Caco-2 (cell line): ENCODE measurements around the gene DTX3. TPM values are rescaled to one million over a fixed set of nuclear protein-coding genes. Genes with fewer than 3 reads are reported as not detected.

ENCODE experiments used
- BruUV-seq: library from RNA; stranded (reverse); fragments of 400-500 nt; replicated peaks from 2 replicates; lab custom pipeline; 2021; lab: Mats Ljungman, UMichigan
- CTCF ChIA-PET: fragments of 300-600 bp; sonication (Branson Sonifier 250); formaldehyde crosslinking; loops from one replicate; lab custom pipeline; 2022; ENCODE audit warnings: antibody characterized with exemption; lab: Charles Lee
- POLR2A ChIA-PET: fragments of 300-600 bp; sonication (Branson Sonifier 250); formaldehyde crosslinking; loops from one replicate; lab custom pipeline; 2022; ENCODE audit warnings: antibody characterized with exemption; lab: Charles Lee
- DNase-seq, 2 experiments: peaks; one replicate each; pipeline versions ENCODE4 v3.0.0 to v3.0.0-alpha.2; 2020 to 2022
- H3K27me3 ChIP-seq: replicated peaks from 2 replicates; pipeline ENCODE4 v1.6.0; 2011; ENCODE audit warnings: low read length; ENCODE audit not compliant: control insufficient read depth, insufficient read depth
- H3K36me3 ChIP-seq: 2 replicates; pipeline ENCODE4 v1.5.1; 2011; ENCODE audit warnings: low read length; ENCODE audit not compliant: control insufficient read depth, insufficient read depth
- H3K4me1 ChIP-seq: fragments of 250-450 bp; sonication (Bioruptor Pico); 2 replicates; pipeline ENCODE4 v1.5.1; 2020; ENCODE audit warnings: mild to moderate bottlenecking
- H3K4me3 ChIP-seq: 2 replicates; pipeline ENCODE4 v1.5.1; 2011; ENCODE audit warnings: low read depth, mild to moderate bottlenecking, control low read depth, low read length
- H3K9me3 ChIP-seq: fragments of 250-450 bp; sonication (Bioruptor Pico); 2 replicates; pipeline ENCODE4 v1.5.1; 2020; ENCODE audit warnings: mild to moderate bottlenecking, moderate library complexity
- H3K27ac Mint-ChIP-seq: one replicate; pipeline ENCODE4 v1.8.0; 2022; ENCODE audit warnings: mixed read lengths; ENCODE audit not compliant: unreplicated experiment
- H3K27me3 Mint-ChIP-seq: one replicate; pipeline ENCODE4 v1.8.0; 2022; ENCODE audit warnings: mixed read lengths; ENCODE audit not compliant: insufficient read depth, unreplicated experiment
- H3K36me3 Mint-ChIP-seq: one replicate; pipeline ENCODE4 v1.8.0; 2022; ENCODE audit warnings: mild to moderate bottlenecking, mixed read lengths; ENCODE audit not compliant: insufficient read depth, unreplicated experiment
- H3K4me1 Mint-ChIP-seq: one replicate; pipeline ENCODE4 v1.8.0; 2022; ENCODE audit warnings: low read depth, mixed read lengths; ENCODE audit not compliant: unreplicated experiment
- H3K4me3 Mint-ChIP-seq: one replicate; pipeline ENCODE4 v1.8.0; 2022; ENCODE audit warnings: mild to moderate bottlenecking, moderate library complexity, mixed read lengths; ENCODE audit not compliant: unreplicated experiment
- H3K9me3 Mint-ChIP-seq: one replicate; pipeline ENCODE4 v1.8.0; 2022; ENCODE audit warnings: mixed read lengths; ENCODE audit not compliant: unreplicated experiment
- CTCF ChIP-seq, 2 experiments: fragments of 200-600 bp in 1 of 2; IDR thresholded peaks; 1 replicate in 1 of 2; 2 replicates in 1 of 2; pipeline versions ENCODE4 v1.5.1 to v1.8.0; 2011 to 2022; ENCODE audit warnings: antibody characterized with exemption in 1 of 2, control low read depth in 1 of 2, inconsistent platforms in 1 of 2, low read depth in 1 of 2, low read length in 1 of 2, mild to moderate bottlenecking in 1 of 2, moderate library complexity in 1 of 2; ENCODE audit not compliant: insufficient read depth in 1 of 2, severe bottlenecking in 1 of 2, unreplicated experiment in 1 of 2
- intact Hi-C: fragments of 100-400 bp; cut with micrococcal nuclease; formaldehyde crosslinking; loops from one replicate; pipeline ENCODE4 v1.10.0; 2022; ENCODE audit not compliant: unreplicated experiment
- total RNA-seq: library from RNA; stranded (reverse); gene quantifications from 2 replicates; pipeline ENCODE4 v1.2.3, GENCODE V29; 2022

The DTX3 gene
- total RNA-seq, 1 experiment from 2014 or later = 20.4 TPM

- Mint-ChIP-seq H3K4me3 (no peak overlapping the region), H3K9me3 (no peaks in the 10 kb centered on the region), H3K4me1 (peaks cover 16% of the 10 kb centered on the region), H3K36me3 (no peaks in the 10 kb centered on the region), H3K27ac (no peak overlapping the region), H3K27me3 (peaks cover 4% of the 10 kb centered on the region)
- Histone ChIP-seq H3K4me3 (no peak overlapping the region), H3K36me3 (no peaks in the 10 kb centered on the region), H3K27me3 (no peaks in the 10 kb centered on the region), H3K9me3 (no peaks in the 10 kb centered on the region), H3K4me1 (peaks cover 13% of the 10 kb centered on the region)
- intact Hi-C loops = loop anchor here (5.0 kb wide), 1 partner anchor 110 kb away; the partner anchor contains the start of gene OS9
- no peak for DNase-seq
- TF ChIP-seq CTCF (IDR thresholded peaks at IDR 0.05; ENCODE audit: insufficient read depth in 1 of 2, low read depth in 1 of 2, low read length in 1 of 2, severe bottlenecking in 1 of 2, unreplicated experiment in 1 of 2) = no peak
- POLR2A ChIA-PET = no interaction called here
- CTCF ChIA-PET = interaction anchor here (1.0 to 2.3 kb wide), 6 partner anchors 9 to 144 kb away, joined by 3 to 16 read pairs (median 9); no protein-coding TSS in a partner anchor
- no TSS peak for BruUV-seq
These were observed 22.2 kb upstream of the DTX3 start for GRCh38 chr12:57582440-57582839.

- POLR2A ChIA-PET = interaction anchor here (0.6 kb wide), 1 partner anchor 1489 kb away, joined by 5 read pairs; no protein-coding TSS in a partner anchor
- CTCF ChIA-PET = interaction anchor here (0.6 to 2.3 kb wide), 26 partner anchors 8 to 358 kb away, joined by 3 to 20 read pairs (median 4); partner anchors contain the start of genes ARHGEF25, ATP23, B4GALNT1 and OS9
- Histone ChIP-seq H3K27me3 (no peaks in the 10 kb centered on the region), H3K4me3 (no peak overlapping the region), H3K36me3 (no peaks in the 10 kb centered on the region), H3K4me1 (peaks cover 13% of the 10 kb centered on the region), H3K9me3 (no peaks in the 10 kb centered on the region)
- Mint-ChIP-seq H3K27ac (no peak overlapping the region), H3K4me3 (no peak overlapping the region), H3K9me3 (no peaks in the 10 kb centered on the region), H3K4me1 (peaks cover 16% of the 10 kb centered on the region), H3K27me3 (peaks cover 4% of the 10 kb centered on the region), H3K36me3 (no peaks in the 10 kb centered on the region)
- no TSS peak for BruUV-seq
- TF ChIP-seq CTCF (IDR thresholded peaks at IDR 0.05; ENCODE audit: insufficient read depth in 1 of 2, low read depth in 1 of 2, low read length in 1 of 2, severe bottlenecking in 1 of 2, unreplicated experiment in 1 of 2) = peak; percentile 94 to 96
- DNase-seq = peak; percentile 80 to 83
- intact Hi-C loops = loop anchor here (1.0 to 5.0 kb wide), 4 partner anchors 8 to 153 kb away; partner anchors contain the start of genes OS9 and PIP4K2C
These were observed 21.4 kb upstream of the DTX3 start for GRCh38 chr12:57583008-57583831.

GRCh38 chr12:57584050-57584449 is 20.6 kb upstream of the DTX3 start:
- DNase-seq = no peak
- no TSS peak for BruUV-seq
- ChIA-PET POLR2A (no interaction called here), CTCF (interaction anchor here (1.0 to 2.3 kb wide), 8 partner anchors 20 to 151 kb away, joined by 4 to 17 read pairs (median 9); partner anchors contain the start of genes ARHGEF25 and B4GALNT1)
- no peaks in the 10 kb centered on the region for H3K9me3 ChIP-seq
- H3K4me1 ChIP-seq = peaks cover 12% of the 10 kb centered on the region
- no peaks in the 10 kb centered on the region for H3K27me3 ChIP-seq
- Mint-ChIP-seq H3K4me1 (peaks cover 16% of the 10 kb centered on the region), H3K36me3 (no peaks in the 10 kb centered on the region), H3K9me3 (no peaks in the 10 kb centered on the region), H3K4me3 (no peak overlapping the region), H3K27ac (no peak overlapping the region), H3K27me3 (peaks cover 4% of the 10 kb centered on the region)
- intact Hi-C loops = loop anchor here (5.0 kb wide), 1 partner anchor 108 kb away; the partner anchor contains the start of gene OS9
- H3K4me3 ChIP-seq = no peak overlapping the region
- no peaks in the 10 kb centered on the region for H3K36me3 ChIP-seq
- TF ChIP-seq CTCF (IDR thresholded peaks at IDR 0.05; ENCODE audit: insufficient read depth in 1 of 2, low read depth in 1 of 2, low read length in 1 of 2, severe bottlenecking in 1 of 2, unreplicated experiment in 1 of 2) = no peak
